GM12873 (cell line): Measurements from ENCODE around the gene HMGXB4.

ENCODE experiments used
- CTCF ChIP-seq: IDR thresholded peaks from 2 replicates; pipeline ENCODE4 v1.5.1; 2012; ENCODE audit warnings: low read depth, mild to moderate bottlenecking, moderate library complexity, low read length, control low read depth; ENCODE audit not compliant: insufficient read depth; ENCODE audit errors: missing control alignments

The HMGXB4 gene

GRCh38 chr22:35257321-35258190 is at the start of gene HMGXB4:
Gene HMGXB4, plus strand, starts transcription at chr22:35257493. Its CDS starts 4,898 bp downstream, at chr22:35262391.
- TF ChIP-seq CTCF = peak; percentile 18

GRCh38 chr22:35208003-35208402 is 49.3 kb upstream of the HMGXB4 start:
- no peak for TF ChIP-seq CTCF

- TF ChIP-seq CTCF = no peak
These were observed 48.1 kb upstream of the HMGXB4 start for GRCh38 chr22:35209203-35209602.

GRCh38 chr22:35212009-35212408 is 45.3 kb upstream of the HMGXB4 start:
- TF ChIP-seq CTCF = no peak

- no peak for TF ChIP-seq CTCF
These were observed 44.3 kb upstream of the HMGXB4 start for GRCh38 chr22:35212996-35213395.

- no peak for TF ChIP-seq CTCF
These were observed 42.3 kb upstream of the HMGXB4 start for GRCh38 chr22:35214968-35215367.

GRCh38 chr22:35215993-35216392 is 41.3 kb upstream of the HMGXB4 start:
- TF ChIP-seq CTCF = no peak
